ENCODE data around the gene MYO3A. TPM values are rescaled to one million over a fixed set of nuclear protein-coding genes. Genes with fewer than 3 reads are reported as not detected.

The MYO3A gene, protein sequence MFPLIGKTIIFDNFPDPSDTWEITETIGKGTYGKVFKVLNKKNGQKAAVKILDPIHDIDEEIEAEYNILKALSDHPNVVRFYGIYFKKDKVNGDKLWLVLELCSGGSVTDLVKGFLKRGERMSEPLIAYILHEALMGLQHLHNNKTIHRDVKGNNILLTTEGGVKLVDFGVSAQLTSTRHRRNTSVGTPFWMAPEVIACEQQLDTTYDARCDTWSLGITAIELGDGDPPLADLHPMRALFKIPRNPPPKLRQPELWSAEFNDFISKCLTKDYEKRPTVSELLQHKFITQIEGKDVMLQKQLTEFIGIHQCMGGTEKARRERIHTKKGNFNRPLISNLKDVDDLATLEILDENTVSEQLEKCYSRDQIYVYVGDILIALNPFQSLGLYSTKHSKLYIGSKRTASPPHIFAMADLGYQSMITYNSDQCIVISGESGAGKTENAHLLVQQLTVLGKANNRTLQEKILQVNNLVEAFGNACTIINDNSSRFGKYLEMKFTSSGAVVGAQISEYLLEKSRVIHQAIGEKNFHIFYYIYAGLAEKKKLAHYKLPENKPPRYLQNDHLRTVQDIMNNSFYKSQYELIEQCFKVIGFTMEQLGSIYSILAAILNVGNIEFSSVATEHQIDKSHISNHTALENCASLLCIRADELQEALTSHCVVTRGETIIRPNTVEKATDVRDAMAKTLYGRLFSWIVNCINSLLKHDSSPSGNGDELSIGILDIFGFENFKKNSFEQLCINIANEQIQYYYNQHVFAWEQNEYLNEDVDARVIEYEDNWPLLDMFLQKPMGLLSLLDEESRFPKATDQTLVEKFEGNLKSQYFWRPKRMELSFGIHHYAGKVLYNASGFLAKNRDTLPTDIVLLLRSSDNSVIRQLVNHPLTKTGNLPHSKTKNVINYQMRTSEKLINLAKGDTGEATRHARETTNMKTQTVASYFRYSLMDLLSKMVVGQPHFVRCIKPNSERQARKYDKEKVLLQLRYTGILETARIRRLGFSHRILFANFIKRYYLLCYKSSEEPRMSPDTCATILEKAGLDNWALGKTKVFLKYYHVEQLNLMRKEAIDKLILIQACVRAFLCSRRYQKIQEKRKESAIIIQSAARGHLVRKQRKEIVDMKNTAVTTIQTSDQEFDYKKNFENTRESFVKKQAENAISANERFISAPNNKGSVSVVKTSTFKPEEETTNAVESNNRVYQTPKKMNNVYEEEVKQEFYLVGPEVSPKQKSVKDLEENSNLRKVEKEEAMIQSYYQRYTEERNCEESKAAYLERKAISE (N-terminal part only)
- total RNA-seq, result not detected
- not detected for polyA plus RNA-seq

DNA sequence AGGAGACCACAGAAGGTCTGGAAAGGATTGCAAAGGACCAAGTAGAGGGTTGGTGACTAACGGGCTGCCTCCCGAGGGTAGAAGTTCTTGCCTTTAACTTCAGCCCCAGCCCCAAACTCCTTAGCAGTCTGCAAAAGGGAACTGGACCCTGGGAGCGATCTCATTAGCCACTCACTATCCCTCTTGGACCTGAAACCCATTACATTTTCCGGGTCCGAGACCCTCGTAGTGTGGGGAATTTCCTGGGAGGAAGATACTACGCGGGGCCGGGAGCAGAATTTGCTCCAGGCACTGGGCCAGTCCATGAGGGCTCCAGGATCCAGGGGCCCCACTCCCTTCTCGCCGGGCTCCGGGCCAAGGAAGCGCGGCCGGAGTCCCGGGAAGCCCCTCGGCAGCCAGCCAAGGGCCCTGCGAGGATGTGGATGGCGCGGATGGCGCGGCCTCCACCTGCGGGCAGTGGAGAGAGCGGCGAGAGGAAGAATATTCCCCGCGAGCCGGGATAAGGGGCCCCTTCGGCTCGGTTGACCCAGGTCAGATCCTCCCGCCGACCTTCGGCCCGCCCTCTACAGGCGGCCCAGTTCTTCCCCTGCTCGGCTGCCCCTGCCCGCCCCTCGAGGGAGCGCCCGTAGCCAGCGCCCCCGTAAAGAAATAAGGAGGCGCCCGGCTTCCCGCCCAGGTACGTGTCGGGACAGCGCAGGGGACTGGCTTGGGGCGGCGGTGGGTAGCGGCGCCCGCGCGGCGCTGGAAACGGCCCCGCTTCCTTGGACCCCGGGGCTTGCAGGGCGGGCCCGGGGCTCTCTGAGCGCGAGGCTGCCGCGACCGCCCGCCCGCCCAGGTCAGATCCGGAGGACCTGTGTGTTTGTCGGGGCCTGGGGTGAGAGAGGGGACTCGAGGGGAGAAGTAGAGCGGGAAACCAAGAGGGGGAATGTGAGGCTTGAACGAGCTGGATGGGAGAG, at the start of gene MYO3A:
Gene MYO3A, plus strand, starts transcription at position 577 of the 956 bp plus-strand sequence. CDS start 17,882 bp downstream, outside the sequence.
- Histone ChIP-seq H3K27me3 (ENCODE audit: insufficient read depth, low read length, poor library complexity, severe bottlenecking) (peaks cover 5% of the 10 kb centered on the region), H3K9me3 (ENCODE audit: low read length) (no peaks in the 10 kb centered on the region), H3K4me1 (ENCODE audit: insufficient read depth, low read length) (no peaks in the 10 kb centered on the region), H3K4me3 (ENCODE audit: low read length) (no peak within 1 kb of the TSS), H3K36me3 (ENCODE audit: insufficient read depth, low read length) (no peaks in the 10 kb centered on the region), H3K27ac (ENCODE audit: low read depth, low read length) (no peak within 1 kb of the TSS)
- CTCF ChIA-PET, result no interaction called here
- Mint-ChIP-seq H3K36me3 (no peaks in the 10 kb centered on the region), H3K9me3 (peaks cover 0 to 5% (median 5%) of the 10 kb centered on the region in 5 donors), H3K4me3 (peak within 1 kb of the TSS in 2 of 7 donors; percentile 48 to 54), H3K27me3 (peaks cover 31 to 37% of the 10 kb centered on the region in 2 donors), H3K4me1 (peaks cover 4 to 10% (median 4%) of the 10 kb centered on the region in 3 donors), H3K27ac (no peak within 1 kb of the TSS)
- DNase-seq, result no peak
- POLR2A ChIA-PET, result no interaction called here

DNA sequence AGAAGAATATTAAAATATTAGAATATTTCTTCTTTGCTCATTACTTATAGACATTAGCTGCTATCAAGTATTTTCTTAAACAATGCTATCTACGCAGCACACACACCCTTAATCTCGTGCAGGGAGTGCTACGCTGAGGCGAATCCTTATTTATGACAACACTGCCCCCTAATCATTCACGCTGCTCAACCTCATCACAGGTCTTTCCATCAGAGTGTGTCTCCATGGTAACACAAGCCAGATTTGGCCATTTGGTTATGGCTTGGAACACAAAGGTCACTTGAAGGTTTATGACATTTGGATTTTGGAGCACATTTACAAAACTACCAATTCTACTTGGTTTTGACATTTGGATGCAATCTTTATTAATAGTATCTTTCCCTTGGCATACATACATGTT, 45.4 kb upstream of the MYO3A start:
- ChIA-PET CTCF (no interaction called here), POLR2A (no interaction called here)
- Histone ChIP-seq H3K27me3 (ENCODE audit: insufficient read depth, low read length, poor library complexity, severe bottlenecking) (no peaks in the 10 kb centered on the region), H3K4me3 (ENCODE audit: low read length) (no peak overlapping the region), H3K9me3 (ENCODE audit: low read length) (no peaks in the 10 kb centered on the region), H3K4me1 (ENCODE audit: insufficient read depth, low read length) (no peaks in the 10 kb centered on the region), H3K27ac (ENCODE audit: low read depth, low read length) (no peak overlapping the region), H3K36me3 (ENCODE audit: insufficient read depth, low read length) (no peaks in the 10 kb centered on the region)
- no peaks in the 10 kb centered on the region for H3K4me1 Mint-ChIP-seq
- H3K4me3 Mint-ChIP-seq, result no peak overlapping the region
- no peak for DNase-seq
- peaks cover 0 to under 1% of the 10 kb centered on the region in 2 donors for H3K27me3 Mint-ChIP-seq
- no peak overlapping the region for H3K27ac Mint-ChIP-seq
- H3K9me3 Mint-ChIP-seq, result peaks cover 0 to 3% (median 0%) of the 10 kb centered on the region in 5 donors
- no peaks in the 10 kb centered on the region for H3K36me3 Mint-ChIP-seq

DNA sequence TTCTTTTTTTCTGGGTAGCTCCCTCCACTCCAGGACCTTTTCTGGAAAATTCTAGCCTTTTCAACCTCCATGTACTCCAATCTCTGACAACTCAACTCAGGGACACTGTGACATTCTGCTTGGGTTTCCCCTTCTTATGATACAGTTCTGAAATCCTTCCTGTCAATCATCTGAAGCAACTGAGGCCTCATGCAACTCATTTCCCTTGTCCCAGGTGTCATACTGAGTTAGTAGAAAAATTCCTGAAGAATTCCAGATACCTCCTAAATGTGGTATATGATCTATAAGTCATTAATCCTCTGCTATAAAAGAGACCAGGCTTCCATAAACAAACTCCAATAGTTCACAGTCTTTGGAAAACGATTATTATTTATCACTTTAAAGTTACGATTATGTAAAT, 43.0 kb upstream of the MYO3A start:
- Histone ChIP-seq H3K36me3 (ENCODE audit: insufficient read depth, low read length) (no peaks in the 10 kb centered on the region), H3K4me1 (ENCODE audit: insufficient read depth, low read length) (no peaks in the 10 kb centered on the region), H3K27ac (ENCODE audit: low read depth, low read length) (no peak overlapping the region), H3K9me3 (ENCODE audit: low read length) (no peaks in the 10 kb centered on the region), H3K27me3 (ENCODE audit: insufficient read depth, low read length, poor library complexity, severe bottlenecking) (no peaks in the 10 kb centered on the region), H3K4me3 (ENCODE audit: low read length) (no peak overlapping the region)
- POLR2A ChIA-PET, result no interaction called here
- Mint-ChIP-seq H3K27ac (no peak overlapping the region), H3K36me3 (no peaks in the 10 kb centered on the region), H3K9me3 (peaks cover 0 to 3% (median 0%) of the 10 kb centered on the region in 5 donors), H3K4me1 (no peaks in the 10 kb centered on the region), H3K4me3 (no peak overlapping the region), H3K27me3 (peaks cover 4% of the 10 kb centered on the region in 2 donors)
- DNase-seq, result no peak
- CTCF ChIA-PET, result interaction anchor here (1.2 kb wide), 1 partner anchor 16 kb away, joined by 3 read pairs; no protein-coding TSS in a partner anchor

DNA sequence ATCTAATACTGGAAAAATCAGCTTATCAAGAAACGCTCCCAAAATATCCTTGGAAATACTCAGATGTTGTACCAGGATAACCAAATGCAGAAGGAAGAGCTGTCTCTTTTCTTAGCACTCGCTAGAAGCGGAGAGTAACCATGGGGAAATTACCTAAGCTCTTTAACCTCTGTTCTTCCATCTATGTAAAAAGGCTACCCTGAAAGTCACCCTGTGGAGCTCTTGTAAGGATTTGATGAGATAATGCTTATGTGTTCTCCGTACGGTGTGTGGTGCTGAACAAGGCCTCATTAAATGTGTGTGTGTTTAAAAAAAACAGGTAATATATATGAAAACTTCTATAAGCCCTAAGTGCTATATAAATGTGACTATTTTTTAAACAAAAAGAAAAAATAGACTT, 38.2 kb upstream of the MYO3A start:
- Mint-ChIP-seq H3K27me3 (peaks cover 4% of the 10 kb centered on the region in 2 donors), H3K4me1 (no peaks in the 10 kb centered on the region), H3K27ac (no peak overlapping the region), H3K36me3 (no peaks in the 10 kb centered on the region), H3K4me3 (no peak overlapping the region), H3K9me3 (no peaks in the 10 kb centered on the region)
- Histone ChIP-seq H3K36me3 (ENCODE audit: insufficient read depth, low read length) (no peaks in the 10 kb centered on the region), H3K9me3 (ENCODE audit: low read length) (no peaks in the 10 kb centered on the region), H3K27ac (ENCODE audit: low read depth, low read length) (no peak overlapping the region), H3K4me3 (ENCODE audit: low read length) (no peak overlapping the region), H3K4me1 (ENCODE audit: insufficient read depth, low read length) (no peaks in the 10 kb centered on the region), H3K27me3 (ENCODE audit: insufficient read depth, low read length, poor library complexity, severe bottlenecking) (no peaks in the 10 kb centered on the region)
- POLR2A ChIA-PET, result no interaction called here
- CTCF ChIA-PET, result no interaction called here
- DNase-seq, result no peak

DNA sequence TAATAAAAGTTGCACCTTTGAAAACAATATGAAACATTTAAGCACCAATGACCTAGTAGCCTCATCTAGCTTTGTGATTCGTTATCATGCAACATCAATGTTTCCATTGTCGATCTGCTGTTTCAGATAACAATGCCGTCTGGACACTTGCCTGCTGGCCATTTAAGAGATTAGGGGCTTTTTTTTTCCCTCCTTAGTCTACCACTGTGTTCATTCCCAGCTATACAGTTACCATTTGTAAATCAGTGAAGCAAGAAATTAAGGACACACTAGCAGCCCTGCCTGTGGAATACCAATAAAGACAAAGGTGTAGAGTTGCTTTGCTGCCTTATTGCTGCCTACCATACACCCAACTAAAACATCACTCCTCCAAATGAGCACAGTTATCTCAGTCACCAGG, 37.6 kb upstream of the MYO3A start:
- Histone ChIP-seq H3K4me1 (ENCODE audit: insufficient read depth, low read length) (no peaks in the 10 kb centered on the region), H3K4me3 (ENCODE audit: low read length) (no peak overlapping the region), H3K27ac (ENCODE audit: low read depth, low read length) (no peak overlapping the region), H3K27me3 (ENCODE audit: insufficient read depth, low read length, poor library complexity, severe bottlenecking) (no peaks in the 10 kb centered on the region), H3K9me3 (ENCODE audit: low read length) (no peaks in the 10 kb centered on the region), H3K36me3 (ENCODE audit: insufficient read depth, low read length) (no peaks in the 10 kb centered on the region)
- CTCF ChIA-PET, result no interaction called here
- peaks cover 4% of the 10 kb centered on the region in 2 donors for H3K27me3 Mint-ChIP-seq
- POLR2A ChIA-PET, result no interaction called here
- no peak overlapping the region for H3K27ac Mint-ChIP-seq
- no peaks in the 10 kb centered on the region for H3K9me3 Mint-ChIP-seq
- no peaks in the 10 kb centered on the region for H3K36me3 Mint-ChIP-seq
- no peak overlapping the region for H3K4me3 Mint-ChIP-seq
- no peaks in the 10 kb centered on the region for H3K4me1 Mint-ChIP-seq
- DNase-seq, result no peak

DNA sequence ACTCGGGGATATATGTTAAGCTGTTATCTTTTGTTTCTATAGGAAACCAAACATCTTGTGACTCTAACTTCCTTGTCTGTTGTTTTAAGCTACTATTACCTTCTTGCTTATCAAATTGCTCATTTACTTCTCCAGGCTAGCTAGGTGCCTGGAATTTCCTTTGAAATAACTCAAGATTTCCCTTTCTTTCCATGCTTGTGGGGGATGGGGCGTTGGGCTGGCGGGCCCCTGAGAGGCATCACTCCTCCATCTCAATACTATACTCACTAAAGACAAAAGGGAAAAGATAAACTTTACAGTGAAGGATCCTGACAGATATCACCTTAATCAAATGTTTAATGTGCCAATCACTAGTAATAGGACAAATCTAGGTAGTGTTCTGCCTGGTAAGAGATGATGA, 34.7 kb upstream of the MYO3A start:
- no peak overlapping the region for H3K27ac Mint-ChIP-seq
- ChIA-PET POLR2A (no interaction called here), CTCF (no interaction called here)
- Histone ChIP-seq H3K4me3 (ENCODE audit: low read length) (no peak overlapping the region), H3K4me1 (ENCODE audit: insufficient read depth, low read length) (no peaks in the 10 kb centered on the region), H3K36me3 (ENCODE audit: insufficient read depth, low read length) (no peaks in the 10 kb centered on the region), H3K9me3 (ENCODE audit: low read length) (no peaks in the 10 kb centered on the region), H3K27me3 (ENCODE audit: insufficient read depth, low read length, poor library complexity, severe bottlenecking) (no peaks in the 10 kb centered on the region), H3K27ac (ENCODE audit: low read depth, low read length) (no peak overlapping the region)
- no peak overlapping the region for H3K4me3 Mint-ChIP-seq
- H3K27me3 Mint-ChIP-seq, result peaks cover 0 to 4% of the 10 kb centered on the region in 2 donors
- DNase-seq, result no peak
- H3K9me3 Mint-ChIP-seq, result no peaks in the 10 kb centered on the region
- no peaks in the 10 kb centered on the region for H3K4me1 Mint-ChIP-seq
- no peaks in the 10 kb centered on the region for H3K36me3 Mint-ChIP-seq

DNA sequence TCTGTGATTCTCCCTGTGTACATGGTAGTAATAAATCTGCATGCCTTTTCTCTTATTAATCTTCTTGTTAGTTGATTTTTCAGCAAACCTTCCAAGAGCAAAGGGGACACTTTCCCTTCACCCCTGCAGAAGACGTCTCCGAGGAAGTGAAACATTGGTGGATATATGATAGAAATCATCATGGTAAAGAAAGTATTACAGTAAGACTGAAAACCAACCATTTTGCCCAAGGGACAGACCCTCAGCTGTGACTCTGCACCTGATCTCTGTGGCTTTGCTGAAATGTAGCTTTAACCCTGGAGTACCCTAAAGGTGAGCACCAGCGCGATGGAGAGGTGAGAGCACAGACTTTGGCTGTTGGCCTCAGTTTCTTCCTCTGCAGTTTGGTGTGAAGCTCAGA, 32.8 kb upstream of the MYO3A start:
- H3K36me3 ChIP-seq (ENCODE audit: insufficient read depth, low read length), result no peaks in the 10 kb centered on the region
- no peak for DNase-seq
- no peak overlapping the region for H3K27ac ChIP-seq (ENCODE audit: low read depth, low read length)
- Mint-ChIP-seq H3K9me3 (no peaks in the 10 kb centered on the region), H3K27ac (no peak overlapping the region), H3K36me3 (no peaks in the 10 kb centered on the region), H3K4me3 (no peak overlapping the region), H3K27me3 (no peaks in the 10 kb centered on the region), H3K4me1 (no peaks in the 10 kb centered on the region)
- no peaks in the 10 kb centered on the region for H3K4me1 ChIP-seq (ENCODE audit: insufficient read depth, low read length)
- CTCF ChIA-PET, result no interaction called here
- H3K9me3 ChIP-seq (ENCODE audit: low read length), result no peaks in the 10 kb centered on the region
- POLR2A ChIA-PET, result no interaction called here
- no peak overlapping the region for H3K4me3 ChIP-seq (ENCODE audit: low read length)
- H3K27me3 ChIP-seq (ENCODE audit: insufficient read depth, low read length, poor library complexity, severe bottlenecking), result no peaks in the 10 kb centered on the region

Measured in CD8-positive, alpha-beta memory T cell (primary cell).